Loucy (cell line): ENCODE results near the gene LRRC56.
"Not testable (repeated sequence)": the region's sequence is repeated elsewhere in the genome, so short reads cannot be mapped to it uniquely, and the experiment has no call there.

ENCODE experiments used
- CTCF ChIP-seq: fragments of 200-600 bp; sonication (generic); conservative IDR thresholded peaks from 2 replicates; pipeline ENCODE4 v1.5.1; 2014; ENCODE audit warnings: mild to moderate bottlenecking, antibody characterized with exemption, low read length
- EZH2phosphoT487 ChIP-seq: fragments of 200-600 bp; IDR thresholded peaks from 2 replicates; pipeline ENCODE4 v1.6.1; 2018; ENCODE audit warnings: antibody characterized with exemption, mild to moderate bottlenecking, moderate library complexity, borderline replicate concordance

- not testable (repeated sequence) for TF ChIP-seq CTCF, EZH2phosphoT487
These were observed 20.2 kb upstream of the LRRC56 start for GRCh38 chr11:516918-517685.
